HG02623 (cell line): ENCODE measurements around the gene PLA2G1B.
"Not testable (repeated sequence)": the region's sequence is repeated elsewhere in the genome, so short reads cannot be mapped to it uniquely, and the experiment has no call there.

Experiments
- ATAC-seq: cut with Tn5 transposase; IDR thresholded peaks from one replicate; pipeline ENCODE4 v1.9.1; 2021; ENCODE audit warnings: moderate library complexity; ENCODE audit not compliant: unreplicated experiment

The PLA2G1B gene

DNA sequence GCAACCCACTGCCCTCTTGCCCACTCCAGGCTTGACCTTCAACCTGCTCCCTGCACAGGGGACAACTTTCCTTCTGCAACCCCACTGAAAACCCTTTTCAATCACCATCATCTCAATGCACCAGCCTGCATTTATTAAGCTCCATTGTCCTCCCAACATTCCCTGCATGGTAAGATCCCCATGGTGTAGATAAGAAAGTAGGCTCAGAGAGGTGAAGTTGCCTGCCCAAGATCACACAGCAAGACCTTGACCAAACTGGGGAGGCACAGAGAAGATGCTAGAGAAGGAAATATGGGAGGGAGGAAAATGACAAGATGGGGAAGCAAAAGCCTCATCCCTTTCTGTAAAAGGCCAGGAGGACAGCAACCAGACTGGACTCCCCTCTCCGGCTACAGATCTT lies 31.5 kb upstream of the PLA2G1B start:
- no peak for ATAC-seq

- ATAC-seq = no peak
Observed at GRCh38 chr12:120358412-120359100, 31.0 kb upstream of the PLA2G1B start.

- no peak for ATAC-seq
Observed at GRCh38 chr12:120357104-120357503, 29.5 kb upstream of the PLA2G1B start.

DNA sequence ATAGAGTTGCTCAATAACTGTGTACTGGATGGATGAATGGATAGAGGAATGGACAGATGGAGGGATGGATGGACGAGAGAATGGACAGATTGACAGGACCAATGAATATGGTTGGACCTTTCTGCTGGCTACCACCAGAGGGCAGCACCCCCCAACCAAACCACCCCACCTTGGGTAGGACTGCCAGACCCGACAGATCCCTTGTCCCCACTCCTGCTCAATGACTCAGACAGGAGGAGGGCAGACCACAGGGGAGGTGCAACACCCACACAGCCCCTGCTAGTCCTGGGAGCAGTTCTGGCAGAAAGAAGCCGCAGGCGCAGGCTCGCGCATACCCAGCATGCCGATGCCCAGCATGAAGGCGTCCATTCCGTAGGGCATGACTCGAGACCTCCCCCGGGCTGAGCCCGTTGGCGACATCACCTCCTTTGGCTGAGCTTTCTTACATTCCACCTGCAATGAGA lies 29.0 kb upstream of the PLA2G1B start:
- no peak for ATAC-seq

DNA sequence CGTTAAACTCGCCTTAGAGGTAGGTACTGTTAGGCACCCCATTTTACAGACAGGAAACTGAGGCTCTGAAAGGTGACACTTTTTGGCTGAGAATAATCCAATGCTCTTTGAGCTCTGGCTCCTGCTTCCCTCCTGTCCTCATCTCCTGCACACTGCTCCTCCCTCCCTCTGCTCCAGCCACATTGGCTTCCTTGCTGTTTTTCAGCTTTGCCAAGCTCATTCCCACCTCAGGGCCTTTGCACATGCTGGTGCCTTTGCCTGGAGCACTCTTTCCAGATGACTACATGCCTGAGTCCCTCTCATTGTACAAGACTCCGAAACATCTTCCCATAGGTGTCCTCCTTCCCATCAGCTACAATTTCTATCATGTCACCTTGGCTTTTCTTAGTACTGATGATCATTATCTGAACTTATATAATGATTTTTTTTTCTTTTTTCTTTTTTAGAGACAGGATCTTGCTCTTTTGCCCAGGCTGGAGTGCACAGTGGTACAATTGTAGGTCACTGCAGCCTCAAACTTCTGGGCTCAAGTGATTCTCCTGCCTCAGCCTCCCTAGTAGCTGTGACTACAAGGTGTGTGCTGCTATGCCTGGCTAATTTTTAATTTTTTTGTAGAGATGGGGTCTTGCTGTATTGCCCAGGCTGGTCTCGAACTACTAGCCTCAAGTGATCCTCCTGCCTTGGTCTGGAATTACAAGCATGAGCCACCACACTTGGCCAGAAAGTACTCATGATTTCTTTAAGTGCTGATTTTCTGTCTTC lies 26.2 kb upstream of the PLA2G1B start:
- no peak for ATAC-seq

- no peak for ATAC-seq
Observed at GRCh38 chr12:120353136-120353535, 25.6 kb upstream of the PLA2G1B start.

GRCh38 chr12:120352117-120352516 lies 24.5 kb upstream of the PLA2G1B start:
- no peak for ATAC-seq

- ATAC-seq = no peak
Observed at GRCh38 chr12:120350576-120351350, 23.2 kb upstream of the PLA2G1B start.

- ATAC-seq = no peak
Observed at GRCh38 chr12:120347766-120348165, 20.2 kb upstream of the PLA2G1B start.

DNA sequence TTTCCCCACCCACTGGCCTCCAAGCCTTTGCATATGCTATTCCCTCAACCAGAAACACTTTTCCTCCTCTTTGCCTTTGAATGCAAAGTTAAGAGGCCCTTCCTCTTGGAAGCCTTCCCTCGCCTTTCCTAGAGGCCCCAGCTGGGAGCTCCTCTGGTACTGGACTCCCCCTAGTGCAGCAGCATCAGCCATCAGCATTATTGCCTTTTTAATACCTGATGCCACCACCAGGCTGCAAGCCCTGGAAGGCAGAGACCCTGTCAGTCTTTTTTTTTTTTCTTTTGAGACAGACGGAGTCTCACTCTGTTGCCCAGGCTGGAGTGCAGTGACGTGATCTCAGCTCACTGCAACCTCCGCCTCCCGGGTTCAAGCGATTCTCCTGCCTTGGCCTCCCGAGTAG lies 19.1 kb upstream of the PLA2G1B start:
- ATAC-seq = no peak

DNA sequence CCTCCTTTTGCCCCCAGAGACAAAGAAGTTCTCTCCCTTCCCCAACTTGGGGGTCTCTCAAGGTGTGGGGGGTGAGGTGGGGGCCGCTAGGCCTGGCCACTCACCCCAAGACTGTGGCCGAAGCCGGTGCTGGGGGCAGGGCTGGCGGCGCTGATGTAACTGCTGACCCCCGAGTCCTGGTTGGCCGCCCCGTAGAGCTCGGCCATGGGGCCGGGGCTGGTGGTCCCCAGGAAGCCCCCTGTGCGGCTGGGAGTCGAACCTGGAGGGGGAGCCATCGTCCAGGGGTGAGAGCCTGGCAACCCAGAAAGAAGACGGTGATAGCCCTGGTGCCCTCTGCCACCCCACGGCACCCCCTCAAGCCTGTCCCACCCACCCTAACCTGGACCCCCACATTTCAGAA lies 18.5 kb upstream of the PLA2G1B start:
- ATAC-seq = no peak

DNA sequence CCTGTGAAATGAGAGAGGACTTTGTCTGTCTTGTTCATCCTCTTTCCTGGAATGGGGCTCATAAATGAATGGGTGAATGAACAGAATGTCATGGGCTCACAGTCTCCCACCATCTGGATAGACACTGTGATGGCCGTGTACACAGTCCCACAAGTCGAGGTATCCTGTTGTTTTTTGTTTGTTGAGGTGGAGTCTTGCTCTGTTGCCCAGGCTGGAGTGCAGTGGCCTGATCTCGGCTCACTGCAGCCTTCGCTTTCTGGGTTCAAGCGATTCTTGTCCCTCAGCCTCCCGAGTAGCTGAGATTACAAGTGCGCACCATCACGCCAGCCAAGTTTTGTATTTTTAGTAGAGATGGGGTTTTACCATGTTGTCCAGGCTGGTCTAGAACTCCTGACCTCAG lies 16.1 kb upstream of the PLA2G1B start:
- ATAC-seq = no peak

DNA sequence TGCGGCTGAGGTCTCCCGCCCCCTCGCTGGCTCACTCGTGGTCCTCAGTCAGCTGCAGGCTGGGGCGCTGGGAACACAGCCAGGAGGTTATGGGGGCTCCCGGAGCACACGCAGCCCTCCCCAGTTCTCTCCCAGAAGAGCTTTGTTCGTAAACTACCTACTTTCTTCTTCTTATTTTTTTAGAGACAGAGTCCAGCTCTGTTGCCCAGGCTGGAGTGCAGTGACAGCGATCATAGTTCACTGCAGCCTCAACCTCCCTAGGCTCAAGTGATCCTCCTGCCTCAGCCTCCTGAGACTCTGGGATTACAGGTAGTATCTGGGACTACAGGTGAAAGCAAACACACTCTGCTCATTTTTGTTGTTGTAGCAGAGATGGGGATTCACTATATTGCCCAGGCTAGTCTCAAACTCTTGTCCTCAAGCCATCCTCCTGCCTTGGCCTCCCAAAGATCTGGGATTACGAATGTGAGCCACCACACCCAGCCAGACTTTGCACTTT lies 15.5 kb upstream of the PLA2G1B start:
- ATAC-seq = no peak

DNA sequence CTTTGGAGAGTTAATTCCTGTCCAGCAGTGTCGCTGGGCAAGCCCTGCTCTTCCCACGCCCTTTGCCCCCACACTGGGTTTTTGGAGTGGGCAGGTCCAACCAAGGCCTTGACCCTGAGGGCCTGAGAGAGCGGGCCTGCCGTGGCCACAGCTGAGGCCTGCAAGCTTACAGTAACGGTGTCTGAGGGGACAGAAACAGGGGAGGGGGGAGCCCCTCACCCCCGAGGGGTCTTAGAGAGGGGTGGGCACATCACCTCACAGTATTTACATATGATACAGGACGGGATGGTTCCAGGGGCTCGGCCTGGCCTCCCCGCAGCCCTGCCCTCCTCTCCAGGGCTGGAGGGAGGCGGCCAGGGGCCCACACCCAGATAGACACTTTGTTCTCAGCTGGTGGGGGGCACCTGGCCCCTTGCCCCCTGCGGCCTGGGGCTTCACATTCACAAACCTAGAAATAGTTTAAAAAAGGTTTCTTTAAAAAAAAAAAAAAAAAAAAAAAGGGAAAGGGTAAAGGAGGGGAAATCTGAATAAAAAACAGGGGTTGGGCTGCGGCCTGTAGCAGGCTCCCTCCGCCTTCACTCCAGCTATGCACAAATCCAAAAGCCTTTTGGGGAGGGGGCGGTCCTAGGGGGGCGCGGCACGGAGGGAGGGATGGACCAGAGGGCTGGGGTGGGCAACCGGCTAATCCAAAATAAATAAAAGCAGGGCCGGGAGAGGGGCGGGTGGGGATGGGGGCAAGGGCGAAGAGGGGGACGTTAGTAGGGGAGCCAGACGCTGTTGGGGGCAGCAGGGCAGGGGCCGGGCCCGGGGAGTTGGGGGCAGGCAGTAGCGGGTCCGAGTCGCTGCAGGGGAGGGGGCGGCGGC lies 14.8 kb upstream of the PLA2G1B start:
- no peak for ATAC-seq

GRCh38 chr12:120339256-120339655 lies 11.7 kb upstream of the PLA2G1B start:
- no peak for ATAC-seq

GRCh38 chr12:120337730-120338129 lies 10.2 kb upstream of the PLA2G1B start:
- no peak for ATAC-seq

- not testable (repeated sequence) for ATAC-seq
Observed at GRCh38 chr12:120336392-120336791, 8.8 kb upstream of the PLA2G1B start.

DNA sequence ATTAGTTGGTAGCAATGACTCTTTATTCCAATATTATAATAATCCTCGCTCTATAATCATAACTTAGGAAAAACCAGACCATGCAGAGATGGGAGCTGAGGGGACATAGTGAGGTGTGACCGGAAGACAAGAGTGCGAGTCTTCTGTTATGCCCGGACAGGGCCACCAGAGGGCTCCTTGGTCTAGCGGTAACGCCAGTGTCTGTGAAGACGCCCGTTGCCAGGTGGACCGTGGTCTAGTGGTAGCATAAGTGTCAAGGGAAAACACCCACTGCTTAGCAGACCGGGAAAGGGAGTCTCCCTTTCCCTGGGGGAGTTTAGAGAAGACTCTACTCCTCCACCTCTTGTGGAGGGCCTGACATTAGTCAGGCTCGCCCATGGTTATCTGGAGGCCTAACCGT lies 7.9 kb upstream of the PLA2G1B start:
- not testable (repeated sequence) for ATAC-seq

DNA sequence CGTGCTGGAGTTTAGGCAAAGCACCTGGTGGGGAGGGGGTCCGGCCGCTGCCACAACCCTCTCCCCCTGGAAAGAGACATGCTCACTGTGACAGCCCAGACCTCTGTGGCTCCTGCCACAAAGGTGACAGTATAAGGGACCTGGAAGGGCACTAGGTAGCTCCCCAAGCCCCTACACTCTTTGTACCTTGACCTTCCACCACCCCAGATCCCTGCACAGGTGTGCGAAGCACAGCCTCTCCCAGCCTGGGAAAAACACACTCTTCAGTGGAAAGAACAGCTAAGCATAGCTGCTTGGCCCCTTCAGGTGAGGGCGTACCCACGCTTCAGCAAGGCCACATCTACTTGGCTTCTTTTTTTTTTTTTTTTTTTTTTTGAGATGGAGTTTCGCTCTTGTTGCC lies 4.9 kb upstream of the PLA2G1B start:
- no peak for ATAC-seq

GRCh38 chr12:120332041-120332440 lies 4.5 kb upstream of the PLA2G1B start:
- no peak for ATAC-seq

DNA sequence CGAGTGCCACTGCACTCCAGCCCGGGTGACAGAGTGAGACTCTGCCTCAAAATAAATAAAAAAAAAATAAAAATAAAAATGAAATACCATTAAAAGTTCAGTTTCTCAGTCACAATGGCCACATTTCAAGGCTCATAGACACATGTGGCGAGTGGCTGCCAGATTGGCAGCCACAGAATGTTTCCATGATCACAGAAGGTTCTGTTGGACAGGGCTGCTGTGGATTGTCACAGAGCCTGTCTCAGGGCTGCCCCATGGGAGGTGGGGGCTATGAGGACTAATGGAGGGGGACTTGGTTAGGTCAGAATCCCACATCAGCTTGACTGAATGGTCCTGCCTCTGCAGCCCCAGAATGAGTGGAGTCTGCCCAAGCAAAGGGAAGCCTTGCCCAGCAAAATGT lies 3.8 kb upstream of the PLA2G1B start:
- ATAC-seq = no peak
